B cell (primary cell): ENCODE results near the gene EFNA3. TPM values are rescaled to one million over a fixed set of nuclear protein-coding genes. Genes with fewer than 3 reads are reported as not detected.
A peak's percentile ranks its signal among the peaks of the same experiment; 100 is the strongest.

Experiments used
- ATAC-seq: fragments of 200-7000 bp; cut with Tn5 transposase; one replicate; pipeline ENCODE4 v1.10.0; 2021; ENCODE audit warnings: low read depth, mild to moderate bottlenecking, moderate number of reproducible peaks, moderate library complexity
- CTCF ChIA-PET: fragments of 350-600 bp; sonication (Branson Sonifier 250); formaldehyde crosslinking; loops from one replicate; lab custom pipeline; 2021; ENCODE audit warnings: antibody characterized with exemption, inconsistent platforms; lab: Charles Lee
- POLR2A ChIA-PET: fragments of 350-600 bp; sonication (Branson Sonifier 250); formaldehyde crosslinking; loops from one replicate; lab custom pipeline; 2021; ENCODE audit warnings: antibody characterized with exemption; lab: Charles Lee
- DNase-seq: peaks from one replicate; pipeline ENCODE4 v3.0.0; 2013
- H2AFZ ChIP-seq: 2 replicates; pipeline ENCODE4 v1.6.1; 2012; ENCODE audit warnings: mild to moderate bottlenecking, low read depth, low read length; ENCODE audit not compliant: insufficient read depth, poor library complexity, severe bottlenecking
- H3K27ac ChIP-seq, 2 donors: 1 replicate in 1 of 2; 2 replicates in 1 of 2; pipeline ENCODE4 v1.5.1; 2012 to 2013; ENCODE audit warnings: low read length in 2 of 2, mild to moderate bottlenecking in 2 of 2, moderate library complexity in 1 of 2
- H3K27me3 ChIP-seq, 4 experiments: fragments of 200-600 bp in 1 of 4; sonication (generic) in 1 of 4; replicated peaks in 1 of 4; 1 replicate in 2 of 4; 2 replicates in 2 of 4; pipeline versions ENCODE4 v1.6.1 to v1.7.0; 2013 to 2016; ENCODE audit warnings: low read length in 3 of 4, mild to moderate bottlenecking in 2 of 4, mixed read lengths in 1 of 4, moderate library complexity in 1 of 4; ENCODE audit not compliant: insufficient read depth in 4 of 4, control insufficient read depth in 3 of 4; ENCODE audit errors: control extremely low read depth in 1 of 4
- H3K36me3 ChIP-seq, 2 experiments: replicated peaks in 1 of 2; 1 replicate in 1 of 2; 2 replicates in 1 of 2; pipeline versions ENCODE4 v1.6.1 to v1.7.1; 2013; ENCODE audit warnings: low read length in 1 of 2; ENCODE audit not compliant: insufficient read depth in 2 of 2, control insufficient read depth in 1 of 2; ENCODE audit errors: control extremely low read depth in 1 of 2, extremely low read depth in 1 of 2
- H3K4me1 ChIP-seq, 2 donors: fragments of 200-600 bp in 1 of 2; sonication (generic) in 1 of 2; 1 replicate in 1 of 2; 2 replicates in 1 of 2; pipeline versions ENCODE4 v1.5.1 to v1.6.1; 2013 to 2017; ENCODE audit warnings: low read length in 2 of 2; ENCODE audit not compliant: control insufficient read depth in 2 of 2, insufficient read depth in 2 of 2
- H3K4me2 ChIP-seq: replicated peaks from 2 replicates; pipeline ENCODE3; 2012; ENCODE audit warnings: mild to moderate bottlenecking, low read depth, low read length; ENCODE audit not compliant: poor library complexity, severe bottlenecking
- H3K4me3 ChIP-seq, 5 experiments: fragments of 200-600 bp in 1 of 5; sonication (generic) in 1 of 5; 1 replicate in 3 of 5; 2 replicates in 2 of 5; pipeline versions ENCODE4 v1.5.1 to v1.7.0; 2011 to 2016; ENCODE audit warnings: low read length in 4 of 5, mild to moderate bottlenecking in 4 of 5, low read depth in 2 of 5, control low read depth in 1 of 5, moderate library complexity in 1 of 5; ENCODE audit not compliant: insufficient read depth in 1 of 5; ENCODE audit errors: control extremely low read depth in 1 of 5, extremely low read depth in 1 of 5
- H3K79me2 ChIP-seq: fragments of 200-600 bp; sonication (generic); one replicate; pipeline ENCODE4 v1.6.0; 2016; ENCODE audit warnings: low read length; ENCODE audit not compliant: control insufficient read depth, insufficient read depth
- H3K9ac ChIP-seq: fragments of 200-600 bp; sonication (generic); 2 replicates; pipeline ENCODE4 v1.6.1; 2017; ENCODE audit warnings: mild to moderate bottlenecking, low read length, moderate library complexity
- H3K9me3 ChIP-seq, 3 donors: one replicate each; pipeline versions ENCODE4 v1.6.1 to v1.7.1; 2013; ENCODE audit warnings: low read length in 2 of 3; ENCODE audit not compliant: control insufficient read depth in 2 of 3, insufficient read depth in 1 of 3; ENCODE audit errors: control extremely low read depth in 1 of 3
- H4K20me1 ChIP-seq: 2 replicates; pipeline ENCODE4 v1.6.0; 2012; ENCODE audit warnings: mild to moderate bottlenecking, low read length; ENCODE audit not compliant: insufficient read depth, control insufficient read depth, poor library complexity, severe bottlenecking
- H3K27ac Mint-ChIP-seq: one replicate; pipeline ENCODE4 v1.8.0; 2021; ENCODE audit warnings: mixed read lengths
- H3K27me3 Mint-ChIP-seq: one replicate; pipeline ENCODE4 v1.8.0; 2021; ENCODE audit warnings: mixed read lengths
- H3K4me1 Mint-ChIP-seq: one replicate; pipeline ENCODE4 v1.8.0; 2021; ENCODE audit warnings: mixed read lengths
- H3K4me3 Mint-ChIP-seq: one replicate; pipeline ENCODE4 v1.8.0; 2021; ENCODE audit warnings: mixed read lengths
- H3K9me3 Mint-ChIP-seq: one replicate; pipeline ENCODE4 v1.8.0; 2022; ENCODE audit warnings: mixed read lengths; ENCODE audit not compliant: insufficient read depth
- EZH2 ChIP-seq: IDR thresholded peaks from 2 replicates; pipeline ENCODE4 v1.6.1; 2012; ENCODE audit warnings: borderline replicate concordance, low read depth, mild to moderate bottlenecking, moderate library complexity, low read length; ENCODE audit not compliant: insufficient read depth, poor library complexity, severe bottlenecking
- WGBS: methylation state at CpG from one replicate; pipeline ENCODE4 v1.1.5; 2013; ENCODE audit warnings: missing lambda C conversion rate; ENCODE audit not compliant: insufficient coverage; 5-methylcytosine and 5-hydroxymethylcytosine counted together
- intact Hi-C: fragments of 100-400 bp; cut with micrococcal nuclease; formaldehyde crosslinking; loops from one replicate; pipeline ENCODE4 v1.10.0; 2022
- polyA plus RNA-seq: library from polyadenylated mRNA; depleted of rRNA; stranded (reverse); fragments of >200 nt; gene quantifications from 2 replicates; pipeline ENCODE4 v1.2.3, GENCODE V29; 2012
- total RNA-seq, 2 donors: library from RNA; stranded (reverse); fragments of 120-200 nt in 1 of 2; gene quantifications; 1 replicate in 1 of 2; 2 replicates in 1 of 2; pipeline versions ENCODE4 v1.2.3 to v1.2.4, GENCODE V29; 2013 to 2022
- TF ChIP-seq, protein P1 (sequence below): fragments of 200-600 bp; IDR thresholded peaks from one replicate; pipeline ENCODE4 v1.8.0; 2022; ENCODE audit warnings: antibody characterized with exemption, mild to moderate bottlenecking

EFNA3 gene
- total and polyA plus RNA-seq, 2 donors (not counting 1 experiment from before 2014, with no cell fraction given) = 1.6 to 3.2 TPM

DNA sequence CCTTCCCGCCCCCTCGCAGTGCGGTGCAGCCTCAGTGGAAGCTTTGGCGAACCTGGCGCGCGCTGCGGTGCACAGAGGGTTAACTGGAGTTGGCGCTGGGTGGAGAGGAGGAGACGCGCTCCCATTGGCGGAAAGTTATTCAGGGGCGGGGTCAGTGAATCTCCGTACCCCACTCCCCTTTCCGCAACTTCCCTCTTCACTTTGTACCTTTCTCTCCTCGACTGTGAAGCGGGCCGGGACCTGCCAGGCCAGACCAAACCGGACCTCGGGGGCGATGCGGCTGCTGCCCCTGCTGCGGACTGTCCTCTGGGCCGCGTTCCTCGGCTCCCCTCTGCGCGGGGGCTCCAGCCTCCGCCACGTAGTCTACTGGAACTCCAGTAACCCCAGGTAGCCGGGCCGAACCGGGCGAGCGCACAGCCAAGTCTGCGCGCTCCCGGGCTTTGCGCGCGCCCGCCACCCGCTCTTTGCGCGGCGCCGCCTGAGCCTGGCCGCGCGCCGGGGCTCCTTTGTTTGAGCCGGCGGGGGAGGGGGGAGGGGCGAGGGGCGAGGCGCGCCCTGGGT lies 15.0 kb upstream of the EFNA3 start, which contains the start of gene EFNA4:
Gene EFNA4, plus strand, starts transcription at position 191 of the 561 bp plus-strand sequence. Its CDS starts 84 bp downstream, at position 275.
- Mint-ChIP-seq H3K4me1 (peaks cover 47% of the 10 kb centered on the region), H3K27me3 (no peaks in the 10 kb centered on the region), H3K4me3 (peak within 1 kb of the TSS; percentile 94), H3K27ac (peak within 1 kb of the TSS; percentile 87), H3K9me3 (no peaks in the 10 kb centered on the region)
- intact Hi-C loops = loop anchor here (1.0 to 10.0 kb wide), 10 partner anchors 8 to 1391 kb away; partner anchors contain the start of genes ADAR and ILF2
- Histone ChIP-seq H3K9me3 (no peaks in the 10 kb centered on the region), H3K9ac (peak within 1 kb of the TSS; percentile 82), H3K4me3 (peak within 1 kb of the TSS; percentile 68 to 78 (median 74)), H3K79me2 (peaks cover 24% of the 10 kb centered on the region), H2AFZ (peak within 1 kb of the TSS; percentile 80), H3K27me3 (peaks cover 0 to 3% (median 0%) of the 10 kb centered on the region in 4 experiments), H4K20me1 (peaks cover 38% of the 10 kb centered on the region), H3K27ac (peak within 1 kb of the TSS; percentile 25 to 55), H3K4me1 (peaks cover 27 to 50% of the 10 kb centered on the region in 2 donors), H3K36me3 (peaks cover 0 to 14% of the 10 kb centered on the region in 2 experiments), H3K4me2 (peak within 1 kb of the TSS; percentile 96)
- WGBS = under 1% methylated on average over 46 of the region's 57 CpGs
- TF ChIP-seq EZH2 = no peak
- TF ChIP-seq, protein P1, sequence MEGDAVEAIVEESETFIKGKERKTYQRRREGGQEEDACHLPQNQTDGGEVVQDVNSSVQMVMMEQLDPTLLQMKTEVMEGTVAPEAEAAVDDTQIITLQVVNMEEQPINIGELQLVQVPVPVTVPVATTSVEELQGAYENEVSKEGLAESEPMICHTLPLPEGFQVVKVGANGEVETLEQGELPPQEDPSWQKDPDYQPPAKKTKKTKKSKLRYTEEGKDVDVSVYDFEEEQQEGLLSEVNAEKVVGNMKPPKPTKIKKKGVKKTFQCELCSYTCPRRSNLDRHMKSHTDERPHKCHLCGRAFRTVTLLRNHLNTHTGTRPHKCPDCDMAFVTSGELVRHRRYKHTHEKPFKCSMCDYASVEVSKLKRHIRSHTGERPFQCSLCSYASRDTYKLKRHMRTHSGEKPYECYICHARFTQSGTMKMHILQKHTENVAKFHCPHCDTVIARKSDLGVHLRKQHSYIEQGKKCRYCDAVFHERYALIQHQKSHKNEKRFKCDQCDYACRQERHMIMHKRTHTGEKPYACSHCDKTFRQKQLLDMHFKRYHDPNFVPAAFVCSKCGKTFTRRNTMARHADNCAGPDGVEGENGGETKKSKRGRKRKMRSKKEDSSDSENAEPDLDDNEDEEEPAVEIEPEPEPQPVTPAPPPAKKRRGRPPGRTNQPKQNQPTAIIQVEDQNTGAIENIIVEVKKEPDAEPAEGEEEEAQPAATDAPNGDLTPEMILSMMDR = no peak
- DNase-seq (peak; percentile 94), ATAC-seq (peak; percentile 84)
- ChIA-PET CTCF (interaction anchor here (0.8 to 20.2 kb wide), 13 partner anchors 8 to 130 kb away, joined by 3 to 370 read pairs (median 6); partner anchors contain the start of genes ADAM15, EFNA3 and KRTCAP2), POLR2A (interaction anchor here (0.9 to 2.4 kb wide), 3 partner anchors 13 to 109 kb away, joined by 3 to 18 read pairs (median 6); partner anchors contain the start of gene ADAM15)
